ENCODE results near the gene CACNB2.

- TF ChIP-seq, protein P1, sequence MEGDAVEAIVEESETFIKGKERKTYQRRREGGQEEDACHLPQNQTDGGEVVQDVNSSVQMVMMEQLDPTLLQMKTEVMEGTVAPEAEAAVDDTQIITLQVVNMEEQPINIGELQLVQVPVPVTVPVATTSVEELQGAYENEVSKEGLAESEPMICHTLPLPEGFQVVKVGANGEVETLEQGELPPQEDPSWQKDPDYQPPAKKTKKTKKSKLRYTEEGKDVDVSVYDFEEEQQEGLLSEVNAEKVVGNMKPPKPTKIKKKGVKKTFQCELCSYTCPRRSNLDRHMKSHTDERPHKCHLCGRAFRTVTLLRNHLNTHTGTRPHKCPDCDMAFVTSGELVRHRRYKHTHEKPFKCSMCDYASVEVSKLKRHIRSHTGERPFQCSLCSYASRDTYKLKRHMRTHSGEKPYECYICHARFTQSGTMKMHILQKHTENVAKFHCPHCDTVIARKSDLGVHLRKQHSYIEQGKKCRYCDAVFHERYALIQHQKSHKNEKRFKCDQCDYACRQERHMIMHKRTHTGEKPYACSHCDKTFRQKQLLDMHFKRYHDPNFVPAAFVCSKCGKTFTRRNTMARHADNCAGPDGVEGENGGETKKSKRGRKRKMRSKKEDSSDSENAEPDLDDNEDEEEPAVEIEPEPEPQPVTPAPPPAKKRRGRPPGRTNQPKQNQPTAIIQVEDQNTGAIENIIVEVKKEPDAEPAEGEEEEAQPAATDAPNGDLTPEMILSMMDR (IDR thresholded peaks at IDR 0.05), result no peak
- TF ChIP-seq POLR2A (IDR thresholded peaks at IDR 0.05), result no peak
Measured at GRCh38 chr10:18162021-18162627, 21.9 kb downstream of the CACNB2 start.
